Panc1 (cell line): ENCODE data around the gene AGAP1. TPM values are rescaled to one million over a fixed set of nuclear protein-coding genes. Genes with fewer than 3 reads are reported as not detected.

Experiments
- ATAC-seq: fragments of 200-7000 bp; cut with Tn5 transposase; 2 replicates; pipeline ENCODE4 v1.9.1; 2020; ENCODE audit warnings: mild to moderate bottlenecking, moderate library complexity
- BruUV-seq: library from RNA; stranded (reverse); fragments of 400-500 nt; replicated peaks from 2 replicates; lab custom pipeline; 2021; lab: Mats Ljungman, UMichigan
- CTCF ChIA-PET: fragments of 300-600 bp; sonication (Branson Sonifier 250); formaldehyde crosslinking; loops from one replicate; lab custom pipeline; 2022; ENCODE audit warnings: antibody characterized with exemption; lab: Charles Lee
- POLR2A ChIA-PET: fragments of 300-600 bp; sonication (Branson Sonifier 250); formaldehyde crosslinking; loops from one replicate; lab custom pipeline; 2022; ENCODE audit warnings: antibody characterized with exemption; lab: Charles Lee
- DNase-seq: peaks from one replicate; pipeline ENCODE4 v3.0.0-alpha.2; 2010; ENCODE audit warnings: low read depth, low spot score
- H3K27ac ChIP-seq: 2 replicates; pipeline ENCODE4 v1.5.1; 2011; ENCODE audit warnings: mild to moderate bottlenecking, low read length, inconsistent platforms
- H3K27me3 ChIP-seq: fragments of 200-500 bp; sonication (Bioruptor generic); 2 replicates; pipeline ENCODE4 v1.6.0; 2014; ENCODE audit warnings: low read length, inconsistent platforms; ENCODE audit not compliant: control insufficient read depth, insufficient read depth
- H3K36me3 ChIP-seq: fragments of 200-500 bp; sonication (Bioruptor generic); 2 replicates; pipeline ENCODE4 v1.5.1; 2014; ENCODE audit warnings: inconsistent platforms, mild to moderate bottlenecking, low read length, moderate library complexity; ENCODE audit not compliant: control insufficient read depth, insufficient read depth
- H3K4me1 ChIP-seq: 2 replicates; pipeline ENCODE4 v1.5.1; 2011; ENCODE audit warnings: inconsistent platforms, mild to moderate bottlenecking, low read length, moderate library complexity; ENCODE audit not compliant: control insufficient read depth, insufficient read depth
- H3K4me3 ChIP-seq, 2 experiments: 2 replicates each; pipeline ENCODE4 v1.5.1; 2011 to 2012; ENCODE audit warnings: low read depth in 2 of 2, low read length in 2 of 2, mild to moderate bottlenecking in 2 of 2, inconsistent platforms in 1 of 2, moderate library complexity in 1 of 2
- H3K9me3 ChIP-seq: fragments of 200-500 bp; sonication (Bioruptor generic); 2 replicates; pipeline ENCODE4 v1.5.1; 2014; ENCODE audit warnings: low read depth, mild to moderate bottlenecking, inconsistent platforms, low read length, moderate library complexity; ENCODE audit not compliant: control insufficient read depth, insufficient read depth
- CTCF ChIP-seq: fragments of 450-650 bp; IDR thresholded peaks from 2 replicates; pipeline ENCODE4 v1.5.1; 2017; ENCODE audit warnings: mild to moderate bottlenecking
- POLR2AphosphoS5 ChIP-seq: IDR thresholded peaks from 2 replicates; pipeline ENCODE4 v1.6.1; 2012; ENCODE audit warnings: mild to moderate bottlenecking, low read depth, low read length, moderate library complexity
- REST ChIP-seq, 2 experiments: IDR thresholded peaks; 2 replicates each; pipeline ENCODE4 v1.6.1; 2011 to 2012; ENCODE audit warnings: low read depth in 2 of 2, control low read depth in 1 of 2, low read length in 1 of 2, mild to moderate bottlenecking in 1 of 2, moderate library complexity in 1 of 2; ENCODE audit not compliant: insufficient read depth in 1 of 2
- SIN3A ChIP-seq: IDR thresholded peaks from 2 replicates; pipeline ENCODE4 v1.6.1; 2012; ENCODE audit warnings: low read depth, mild to moderate bottlenecking, low read length, moderate library complexity, borderline replicate concordance; ENCODE audit not compliant: insufficient read depth
- TCF7L2 ChIP-seq: IDR thresholded peaks from 2 replicates; pipeline ENCODE4 v1.6.1; 2011; ENCODE audit warnings: mild to moderate bottlenecking, low read depth, low read length, inconsistent platforms
- in situ Hi-C: cut with HindIII; loops from 2 replicates; pipeline ENCODE4 v1.10.0; 2016; ENCODE audit warnings: low sequenced_read_pairs, low pct_unique_long_range_greater_than_20kb
- intact Hi-C: fragments of 100-400 bp; cut with micrococcal nuclease; formaldehyde crosslinking; loops from one replicate; pipeline ENCODE4 v1.10.0; 2022; ENCODE audit not compliant: unreplicated experiment
- total RNA-seq: library from RNA; stranded (reverse); gene quantifications from one replicate; pipeline ENCODE4 v1.2.1, GENCODE V29; 2021; ENCODE audit not compliant: unreplicated experiment

Gene AGAP1
- total RNA-seq, 1 experiment from 2014 or later, result 38.9 TPM

- intact Hi-C loops (no loop called here), in situ Hi-C loops (no loop called here)
- TF ChIP-seq REST (IDR thresholded peaks at IDR 0.05; ENCODE audit: insufficient read depth in 1 of 2, low read depth in 2 of 2, low read length in 1 of 2), result no peak
- DNase-seq (no peak), ATAC-seq (no peak)
- H3K4me3 ChIP-seq, result no peak overlapping the region
- POLR2A ChIA-PET, result no interaction called here
- CTCF ChIA-PET, result interaction anchor here (0.6 kb wide), 1 partner anchor 82 kb away, joined by 3 read pairs; no protein-coding TSS in a partner anchor
- no peaks in the 10 kb centered on the region for H3K4me1 ChIP-seq
- H3K9me3 ChIP-seq, result peaks cover 6% of the 10 kb centered on the region; the same call in 1 of the 2 replicates
- BruUV-seq, result no TSS peak
- no peaks in the 10 kb centered on the region for H3K27me3 ChIP-seq
- no peak overlapping the region for H3K27ac ChIP-seq
- H3K36me3 ChIP-seq, result no peaks in the 10 kb centered on the region
Observed at GRCh38 chr2:236157366-236157765, 663.5 kb downstream of the AGAP1 start.

GRCh38 chr2:236157815-236158498 lies 664.1 kb downstream of the AGAP1 start:
- no peak overlapping the region for H3K4me3 ChIP-seq
- no peaks in the 10 kb centered on the region for H3K27me3 ChIP-seq
- DNase-seq, result no peak
- TF ChIP-seq TCF7L2, result no peak
- TF ChIP-seq REST (IDR thresholded peaks at IDR 0.05; ENCODE audit: insufficient read depth in 1 of 2, low read depth in 2 of 2, low read length in 1 of 2), result no peak
- no peak for TF ChIP-seq POLR2AphosphoS5
- TF ChIP-seq CTCF, result no peak
- no peak for TF ChIP-seq SIN3A
- ChIA-PET POLR2A (no interaction called here), CTCF (no interaction called here)
- no peaks in the 10 kb centered on the region for H3K4me1 ChIP-seq
- H3K27ac ChIP-seq, result no peak overlapping the region
- no peak for ATAC-seq
- intact Hi-C loops (no loop called here), in situ Hi-C loops (no loop called here)
- no peaks in the 10 kb centered on the region; the same call in 1 of the 2 replicates for H3K9me3 ChIP-seq
- no peaks in the 10 kb centered on the region for H3K36me3 ChIP-seq
- BruUV-seq, result no TSS peak
